ENCODE measurements around the gene BNC2.

DNA sequence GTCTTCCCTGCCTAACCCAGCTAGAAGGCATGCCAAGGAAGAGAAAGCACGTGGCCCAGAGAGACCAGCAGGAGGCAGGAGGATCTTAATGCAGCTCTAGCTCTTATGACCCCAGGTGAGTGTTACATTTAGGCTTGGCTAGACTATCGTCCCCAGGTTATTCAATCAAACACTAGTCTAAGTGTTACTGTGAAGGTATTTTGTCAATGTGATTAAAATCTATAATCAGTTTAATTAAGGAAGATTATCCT, 483.7 kb downstream of the BNC2 start:
- TF ChIP-seq, protein P1, sequence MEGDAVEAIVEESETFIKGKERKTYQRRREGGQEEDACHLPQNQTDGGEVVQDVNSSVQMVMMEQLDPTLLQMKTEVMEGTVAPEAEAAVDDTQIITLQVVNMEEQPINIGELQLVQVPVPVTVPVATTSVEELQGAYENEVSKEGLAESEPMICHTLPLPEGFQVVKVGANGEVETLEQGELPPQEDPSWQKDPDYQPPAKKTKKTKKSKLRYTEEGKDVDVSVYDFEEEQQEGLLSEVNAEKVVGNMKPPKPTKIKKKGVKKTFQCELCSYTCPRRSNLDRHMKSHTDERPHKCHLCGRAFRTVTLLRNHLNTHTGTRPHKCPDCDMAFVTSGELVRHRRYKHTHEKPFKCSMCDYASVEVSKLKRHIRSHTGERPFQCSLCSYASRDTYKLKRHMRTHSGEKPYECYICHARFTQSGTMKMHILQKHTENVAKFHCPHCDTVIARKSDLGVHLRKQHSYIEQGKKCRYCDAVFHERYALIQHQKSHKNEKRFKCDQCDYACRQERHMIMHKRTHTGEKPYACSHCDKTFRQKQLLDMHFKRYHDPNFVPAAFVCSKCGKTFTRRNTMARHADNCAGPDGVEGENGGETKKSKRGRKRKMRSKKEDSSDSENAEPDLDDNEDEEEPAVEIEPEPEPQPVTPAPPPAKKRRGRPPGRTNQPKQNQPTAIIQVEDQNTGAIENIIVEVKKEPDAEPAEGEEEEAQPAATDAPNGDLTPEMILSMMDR (conservative IDR thresholded peaks at IDR 0.05; ENCODE audit: low read length), result no peak
- no peak for TF ChIP-seq EZH2phosphoT487 (IDR thresholded peaks at IDR 0.05; ENCODE audit: borderline replicate concordance, low read depth, low read length)

Measured in OCI-LY7 (cell line).